ENCODE data around the gene ACOX3.

DNA sequence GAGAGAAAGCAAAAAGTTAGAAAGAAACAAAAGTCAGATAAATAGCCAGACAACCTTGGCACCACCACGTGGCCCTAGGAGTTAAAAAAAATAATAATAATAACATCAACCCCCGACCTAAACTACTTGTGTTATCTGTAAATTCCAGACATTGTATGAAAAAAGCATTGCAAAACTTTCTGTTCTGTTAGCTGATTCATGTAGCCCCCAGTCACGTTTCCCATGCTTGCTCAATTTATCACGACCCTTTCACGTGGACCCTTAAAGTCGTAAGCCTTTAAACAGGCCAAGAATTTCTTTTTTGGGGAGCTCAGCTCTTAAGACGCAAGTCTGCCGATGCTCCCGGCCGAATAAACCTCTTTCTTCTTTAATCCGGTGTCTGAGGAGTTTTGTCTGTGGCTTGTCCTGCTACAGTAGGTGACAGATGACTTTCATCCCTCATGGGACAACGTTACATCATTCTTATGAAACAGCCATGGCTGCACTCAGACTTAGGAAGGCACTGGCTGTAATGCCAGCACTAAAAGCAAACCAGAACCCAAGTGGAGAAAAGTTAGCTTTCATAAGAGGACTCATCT lies 520 bp downstream of the ACOX3 start:
- no peak for TF ChIP-seq POLR2A (IDR thresholded peaks at IDR 0.05; ENCODE audit: low read length)
- TF ChIP-seq GATA1 (IDR thresholded peaks at IDR 0.05; ENCODE audit: low read depth, low read length) = no peak

Measured in erythroblast (primary cell).